Pancreas (tissue), 10 donors: ENCODE data around the gene PCYOX1L. TPM values are rescaled to one million over a fixed set of nuclear protein-coding genes. Genes with fewer than 3 reads are reported as not detected.

ENCODE experiments used
- ATAC-seq, 4 donors: fragments of 200-7000 bp; cut with Tn5 transposase; one replicate each; pipeline versions ENCODE4 v1.8.0 to v1.9.1; 2020; ENCODE audit warnings: mild to moderate bottlenecking in 4 of 4, moderate library complexity in 4 of 4
- DNase-seq, 6 donors: peaks; one replicate each; pipeline ENCODE4 v3.0.0-alpha.2; 2020
- FAIRE-seq: peaks from 2 replicates; lab custom pipeline; 2012; peaks lifted over from hg19 to GRCh38; lab: Jason Lieb, UNC
- H3K27ac ChIP-seq, 4 donors: fragments of 200-600 bp; sonication (generic); 1 replicate in 3 of 4; 2 replicates in 1 of 4; pipeline versions ENCODE4 v1.5.0 to v1.8.0; 2020
- H3K27me3 ChIP-seq, 4 donors: fragments of 200-600 bp; one replicate each; pipeline ENCODE4 v1.8.0; 2021
- H3K36me3 ChIP-seq, 3 donors: fragments of 200-600 bp; sonication (generic) in 1 of 3; one replicate each; pipeline versions ENCODE4 v1.5.0 to v1.8.0; 2020 to 2021
- H3K4me1 ChIP-seq, 3 donors: fragments of 200-600 bp; one replicate each; pipeline ENCODE4 v1.8.0; 2021
- H3K4me3 ChIP-seq, 4 donors: fragments of 200-600 bp; sonication (generic) in 2 of 4; one replicate each; pipeline versions ENCODE4 v1.5.0 to v1.8.0; 2020 to 2021
- H3K9me3 ChIP-seq, 4 donors: fragments of 200-600 bp; one replicate each; pipeline ENCODE4 v1.8.0; 2021
- WGBS, 2 donors: extraction: QIAGEN DNeasy Blood & Tissue Kit; methylation state at CpG; one replicate each; pipeline ENCODE4 v1.1.7; 2013; 5-methylcytosine and 5-hydroxymethylcytosine counted together
- intact Hi-C, 3 donors: fragments of 100-400 bp; cut with DNase I; formaldehyde crosslinking; loops; one replicate each; pipeline versions ENCODE4 v1.11.1 to v1.14.2; 2022
- polyA plus RNA-seq, 2 donors: library from polyadenylated mRNA; stranded (reverse); fragments of 200-250 nt; gene quantifications; one replicate each; pipeline ENCODE4 v1.2.3, GENCODE V29; 2013
- total RNA-seq, 6 donors: library from RNA; stranded (reverse); fragmentation: NEBNext Ultra II Directional in 4 of 6; extraction: Animal tissue kit (Norgen Biotek cat#: 25700) in 4 of 6; gene quantifications; one replicate each; pipeline versions ENCODE4 v1.2.1 to v1.2.4, GENCODE V29; 2021 to 2023
- TF ChIP-seq, protein P1 (sequence below), 4 donors: fragments of 200-600 bp; sonication (generic) in 3 of 4; IDR thresholded peaks; one replicate each; pipeline versions ENCODE4 v1.5.0 to v1.8.0; 2021; ENCODE audit warnings: antibody characterized with exemption in 4 of 4
- donor health status: healthy with polysubstance abuse.
- donor health status: DM: no; HTN: no; CAD: no; lungs with moderate emphysema.
- donor health status: DM: no; HTN: no; CAD: no.
- donor health status: control.
- donor health status: control.
- donor health status: Bipolar disorder and iron deficiency.
- donor health status: DM: yes; HTN: yes; CAD: no.
- donor health status: DM: no; HTN: no; CAD: no.
- donor health status: DM: no; HTN: no; CAD: no.
- donor health status: DM: yes; HTN: yes; CAD: no.

PCYOX1L gene
- total and polyA plus RNA-seq, 8 donors: 2.1 to 11.5 (median 3.8) TPM

GRCh38 chr5:149333711-149334443 is 24.0 kb upstream of the PCYOX1L start:
- 66 to 84% methylated on average over 2 of the region's 2 CpGs for WGBS, 2 donors
- no peak overlapping the region for H3K27ac ChIP-seq
- no peak overlapping the region for H3K4me3 ChIP-seq
- H3K36me3 ChIP-seq: no peaks in the 10 kb centered on the region
- TF ChIP-seq, protein P1, sequence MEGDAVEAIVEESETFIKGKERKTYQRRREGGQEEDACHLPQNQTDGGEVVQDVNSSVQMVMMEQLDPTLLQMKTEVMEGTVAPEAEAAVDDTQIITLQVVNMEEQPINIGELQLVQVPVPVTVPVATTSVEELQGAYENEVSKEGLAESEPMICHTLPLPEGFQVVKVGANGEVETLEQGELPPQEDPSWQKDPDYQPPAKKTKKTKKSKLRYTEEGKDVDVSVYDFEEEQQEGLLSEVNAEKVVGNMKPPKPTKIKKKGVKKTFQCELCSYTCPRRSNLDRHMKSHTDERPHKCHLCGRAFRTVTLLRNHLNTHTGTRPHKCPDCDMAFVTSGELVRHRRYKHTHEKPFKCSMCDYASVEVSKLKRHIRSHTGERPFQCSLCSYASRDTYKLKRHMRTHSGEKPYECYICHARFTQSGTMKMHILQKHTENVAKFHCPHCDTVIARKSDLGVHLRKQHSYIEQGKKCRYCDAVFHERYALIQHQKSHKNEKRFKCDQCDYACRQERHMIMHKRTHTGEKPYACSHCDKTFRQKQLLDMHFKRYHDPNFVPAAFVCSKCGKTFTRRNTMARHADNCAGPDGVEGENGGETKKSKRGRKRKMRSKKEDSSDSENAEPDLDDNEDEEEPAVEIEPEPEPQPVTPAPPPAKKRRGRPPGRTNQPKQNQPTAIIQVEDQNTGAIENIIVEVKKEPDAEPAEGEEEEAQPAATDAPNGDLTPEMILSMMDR (IDR thresholded peaks at IDR 0.05): no peak
- ATAC-seq (no peak), DNase-seq (no peak), FAIRE-seq (no peak)
- intact Hi-C loops: no loop called here
- H3K9me3 ChIP-seq: no peaks in the 10 kb centered on the region
- no peaks in the 10 kb centered on the region for H3K27me3 ChIP-seq
- H3K4me1 ChIP-seq: no peaks in the 10 kb centered on the region

- Histone ChIP-seq H3K9me3 (no peaks in the 10 kb centered on the region), H3K36me3 (no peaks in the 10 kb centered on the region), H3K27ac (no peak overlapping the region), H3K27me3 (no peaks in the 10 kb centered on the region), H3K4me3 (no peak overlapping the region), H3K4me1 (no peaks in the 10 kb centered on the region)
- DNase-seq: no peak
- WGBS, 2 donors: 84 to 90% methylated on average over 4 of the region's 4 CpGs
- FAIRE-seq: no peak
- peak in 2 of 4 donors; percentile 48 to 51 for ATAC-seq
- TF ChIP-seq, protein P1 (IDR thresholded peaks at IDR 0.05): no peak
- intact Hi-C loops: no loop called here
Observed at GRCh38 chr5:149337736-149338135, 20.1 kb upstream of the PCYOX1L start.

DNA sequence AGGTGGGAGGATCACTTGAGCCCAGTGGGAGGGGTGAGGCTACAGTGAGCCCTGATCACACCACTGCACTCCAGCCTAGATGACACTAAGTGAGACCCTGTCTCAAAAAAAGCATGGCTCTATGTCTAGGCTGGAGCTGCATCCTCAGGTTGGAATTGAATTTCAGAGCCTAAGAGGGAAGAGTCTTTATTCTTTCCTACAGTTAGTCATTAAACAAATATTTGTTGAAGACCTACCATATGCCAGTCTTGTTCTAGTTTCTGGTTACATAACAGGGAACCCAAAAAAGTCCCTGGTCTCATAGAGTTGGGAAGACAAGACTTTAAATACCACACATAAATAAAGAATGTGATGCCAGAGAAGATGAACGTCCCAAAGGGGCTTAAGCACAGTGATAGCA is 19.5 kb upstream of the PCYOX1L start:
- intact Hi-C loops: no loop called here
- no peaks in the 10 kb centered on the region for H3K9me3 ChIP-seq
- no peaks in the 10 kb centered on the region for H3K27me3 ChIP-seq
- H3K4me3 ChIP-seq: no peak overlapping the region
- TF ChIP-seq, protein P1 (IDR thresholded peaks at IDR 0.05): no peak
- H3K4me1 ChIP-seq: no peaks in the 10 kb centered on the region
- FAIRE-seq (no peak), DNase-seq (no peak), ATAC-seq (peak in 1 of 4 donors; percentile 40)
- H3K27ac ChIP-seq: no peak overlapping the region
- 68 to 71% methylated on average over 1 of the region's 1 CpG for WGBS, 2 donors
- no peaks in the 10 kb centered on the region for H3K36me3 ChIP-seq

- no peak overlapping the region for H3K27ac ChIP-seq
- ATAC-seq (no peak), DNase-seq (no peak), FAIRE-seq (no peak)
- TF ChIP-seq, protein P1 (IDR thresholded peaks at IDR 0.05): no peak
- no peaks in the 10 kb centered on the region for H3K27me3 ChIP-seq
- 61 to 63% methylated on average over 1 of the region's 1 CpG for WGBS, 2 donors
- peaks cover 0 to 1% (median 0%) of the 10 kb centered on the region in 3 donors for H3K4me1 ChIP-seq
- no peaks in the 10 kb centered on the region for H3K9me3 ChIP-seq
- H3K4me3 ChIP-seq: no peak overlapping the region
- H3K36me3 ChIP-seq: no peaks in the 10 kb centered on the region
- intact Hi-C loops: no loop called here
Observed at GRCh38 chr5:149340920-149341319, 16.9 kb upstream of the PCYOX1L start.

GRCh38 chr5:149341876-149342275 is 16.0 kb upstream of the PCYOX1L start:
- no peaks in the 10 kb centered on the region for H3K27me3 ChIP-seq
- peaks cover 0 to 5% (median 0%) of the 10 kb centered on the region in 3 donors for H3K4me1 ChIP-seq
- no peaks in the 10 kb centered on the region for H3K36me3 ChIP-seq
- DNase-seq (no peak), ATAC-seq (no peak), FAIRE-seq (no peak)
- H3K9me3 ChIP-seq: no peaks in the 10 kb centered on the region
- TF ChIP-seq, protein P1 (IDR thresholded peaks at IDR 0.05): no peak
- H3K27ac ChIP-seq: no peak overlapping the region
- H3K4me3 ChIP-seq: no peak overlapping the region
- intact Hi-C loops: no loop called here
